Endothelial cell of umbilical vein (primary cell): ENCODE results near the gene RAD50. TPM values are rescaled to one million over a fixed set of nuclear protein-coding genes. Genes with fewer than 3 reads are reported as not detected.

Source experiments
- BruUV-seq: library from RNA; stranded (reverse); fragments of 400-500 nt; replicated peaks from 2 replicates; lab custom pipeline; 2021; lab: Mats Ljungman, UMichigan
- CTCF ChIA-PET: fragments of 300-600, 350-600 bp; sonication (Branson Sonifier 250); formaldehyde crosslinking; loops from one replicate; lab custom pipeline; 2021; ENCODE audit warnings: antibody characterized with exemption, inconsistent platforms; lab: Charles Lee
- POLR2A ChIA-PET: fragments of 300-600, 350-600 bp; sonication (Branson Sonifier 250); formaldehyde crosslinking; loops from one replicate; lab custom pipeline; 2021; ENCODE audit warnings: antibody characterized with exemption, inconsistent platforms; lab: Charles Lee
- DNase-seq: peaks from one replicate; pipeline ENCODE4 v3.0.0-alpha.2; 2011; ENCODE audit warnings: low read depth, low spot score
- FAIRE-seq: peaks from 2 replicates; lab custom pipeline; 2011; peaks lifted over from hg19 to GRCh38; lab: Jason Lieb, UNC
- H2AFZ ChIP-seq: 2 replicates; pipeline ENCODE4 v1.6.0; 2012; ENCODE audit warnings: low read depth, low read length, control low read depth, inconsistent platforms
- H3K27ac ChIP-seq: 2 replicates; pipeline ENCODE4 v1.5.1; 2011; ENCODE audit warnings: low read depth, mild to moderate bottlenecking, control low read depth, low read length, moderate library complexity; ENCODE audit not compliant: insufficient read depth
- H3K27me3 ChIP-seq, 2 experiments: 2 replicates each; pipeline versions ENCODE4 v1.6.0 to v1.6.1; 2011; ENCODE audit warnings: low read length in 2 of 2, mixed read lengths in 1 of 2; ENCODE audit not compliant: control insufficient read depth in 2 of 2, insufficient read depth in 2 of 2
- H3K36me3 ChIP-seq, 2 experiments: 2 replicates in 1 of 2; 3 replicates in 1 of 2; pipeline ENCODE4 v1.5.1; 2011; ENCODE audit warnings: low read length in 2 of 2, mild to moderate bottlenecking in 1 of 2, moderate library complexity in 1 of 2; ENCODE audit not compliant: control insufficient read depth in 2 of 2, insufficient read depth in 2 of 2; ENCODE audit errors: extremely low read depth in 1 of 2
- H3K4me1 ChIP-seq: 3 replicates; pipeline ENCODE4 v1.5.1; 2011; ENCODE audit warnings: mild to moderate bottlenecking, low read length; ENCODE audit not compliant: control insufficient read depth, insufficient read depth; ENCODE audit errors: extremely low read depth
- H3K4me2 ChIP-seq: 2 replicates; pipeline ENCODE4 v1.6.1; 2011; ENCODE audit warnings: low read length, control low read depth, mixed read lengths; ENCODE audit not compliant: insufficient read depth
- H3K4me3 ChIP-seq, 3 experiments: fragments of 200-600 bp in 1 of 3; sonication (generic), shearing (Covaris generic) in 1 of 3; replicated peaks in 1 of 3; 2 replicates each; pipeline ENCODE4 v1.5.1; 2011 to 2016; ENCODE audit warnings: control low read depth in 3 of 3, low read length in 3 of 3, mild to moderate bottlenecking in 2 of 3, inconsistent platforms in 1 of 3, low read depth in 1 of 3, moderate library complexity in 1 of 3; ENCODE audit not compliant: insufficient read depth in 1 of 3
- H3K79me2 ChIP-seq: 2 replicates; pipeline ENCODE4 v1.6.0; 2012; ENCODE audit warnings: low read length, inconsistent platforms; ENCODE audit not compliant: control insufficient read depth, insufficient read depth
- H3K9ac ChIP-seq: replicated peaks from 2 replicates; pipeline ENCODE3; 2011; ENCODE audit warnings: low read length, control low read depth; ENCODE audit not compliant: insufficient read depth; ENCODE audit errors: extremely low read depth
- H3K9me1 ChIP-seq: replicated peaks from 3 replicates; pipeline ENCODE4 v1.6.0; 2011; ENCODE audit warnings: mild to moderate bottlenecking, low read length; ENCODE audit not compliant: control insufficient read depth, insufficient read depth; ENCODE audit errors: extremely low read depth
- H3K9me3 ChIP-seq: replicated peaks from 2 replicates; pipeline ENCODE4 v1.5.1; 2012; ENCODE audit warnings: low read length, inconsistent platforms; ENCODE audit not compliant: control insufficient read depth, insufficient read depth
- H4K20me1 ChIP-seq: replicated peaks from 2 replicates; pipeline ENCODE3; 2011; ENCODE audit warnings: mild to moderate bottlenecking, low read length; ENCODE audit not compliant: control insufficient read depth, insufficient read depth; ENCODE audit errors: extremely low read depth
- EZH2 ChIP-seq: IDR thresholded peaks from 2 replicates; pipeline ENCODE4 v1.6.1; 2012; ENCODE audit warnings: borderline replicate concordance, low read depth, mild to moderate bottlenecking, moderate library complexity, low read length, inconsistent platforms; ENCODE audit not compliant: severe bottlenecking
- FOS ChIP-seq: IDR thresholded peaks from 2 replicates; pipeline ENCODE4 v1.6.1; 2011; ENCODE audit warnings: mild to moderate bottlenecking, low read length, moderate library complexity, borderline replicate concordance; ENCODE audit not compliant: insufficient read depth
- GATA2 ChIP-seq: IDR thresholded peaks from 2 replicates; pipeline ENCODE4 v1.7.0; 2011; ENCODE audit warnings: low read depth, mild to moderate bottlenecking, moderate library complexity, mixed read lengths, low read length; ENCODE audit not compliant: insufficient read length, insufficient read depth
- MAX ChIP-seq: IDR thresholded peaks from 2 replicates; pipeline ENCODE4 v1.6.1; 2011; ENCODE audit not compliant: insufficient read depth, insufficient read length
- MYC ChIP-seq: IDR thresholded peaks from one replicate; pipeline ENCODE4 v1.6.1; 2011; ENCODE audit warnings: mild to moderate bottlenecking, low read depth, low read length
- POLR2A ChIP-seq: IDR thresholded peaks from 2 replicates; pipeline ENCODE4 v1.6.1; 2012; ENCODE audit warnings: low read depth, mild to moderate bottlenecking, control low read depth, low read length
- POLR2AphosphoS5 ChIP-seq: IDR thresholded peaks from 2 replicates; pipeline ENCODE4 v1.6.1; 2012; ENCODE audit warnings: low read depth, mild to moderate bottlenecking, control low read depth, low read length, moderate library complexity; ENCODE audit not compliant: insufficient read depth
- dilution Hi-C: fragments of 300-500 bp; cut with MboI; formaldehyde crosslinking; loops from one replicate; pipeline ENCODE4 v1.15.0; 2019; ENCODE audit warnings: low sequenced_read_pairs; ENCODE audit not compliant: extremely low pct_ligation_motif_present
- intact Hi-C: fragments of 100-400 bp; cut with micrococcal nuclease; formaldehyde crosslinking; loops from one replicate; pipeline ENCODE4 v1.10.0; 2022
- polyA plus RNA-seq, 4 experiments: library from polyadenylated mRNA; depleted of rRNA in 3 of 4; stranded (reverse) in 3 of 4; unstranded in 1 of 4; fragments of >200 nt; gene quantifications; 2 replicates each; pipeline versions ENCODE4 v1.2.1 to v1.2.3, GENCODE V29; 2011 to 2012; ENCODE audit warnings: missing spikeins in 1 of 4
- total RNA-seq: library from RNA; stranded (reverse); gene quantifications from 2 replicates; pipeline ENCODE4 v1.2.3, GENCODE V29; 2021
- TF ChIP-seq, protein P1 (sequence below), 2 donors: IDR thresholded peaks; 1 replicate in 1 of 2; 2 replicates in 1 of 2; pipeline ENCODE4 v1.5.1; 2011; ENCODE audit warnings: low read length in 2 of 2, mild to moderate bottlenecking in 2 of 2, moderate library complexity in 2 of 2, control low read depth in 1 of 2, inconsistent platforms in 1 of 2, low read depth in 1 of 2; ENCODE audit not compliant: insufficient read depth in 1 of 2; ENCODE audit errors: extremely low read depth in 1 of 2

RAD50 gene
- total and polyA plus RNA-seq, 2 donors (not counting 3 experiments of a cell fraction or from before 2014, with no cell fraction given), result 6.1 to 20.4 TPM

- BruUV-seq, result no TSS peak
- Histone ChIP-seq H3K36me3 (no peaks in the 10 kb centered on the region), H3K27me3 (peaks cover 0 to 2% of the 10 kb centered on the region in 2 experiments), H4K20me1 (no peaks in the 10 kb centered on the region), H2AFZ (no peak overlapping the region), H3K9ac (no peak overlapping the region), H3K9me1 (no peaks in the 10 kb centered on the region), H3K9me3 (no peaks in the 10 kb centered on the region), H3K4me1 (no peaks in the 10 kb centered on the region), H3K4me2 (no peak overlapping the region), H3K4me3 (no peak overlapping the region), H3K79me2 (no peaks in the 10 kb centered on the region), H3K27ac (no peak overlapping the region)
- DNase-seq (no peak), FAIRE-seq (no peak)
- dilution Hi-C loops, result no loop called here
- TF ChIP-seq POLR2AphosphoS5 (no peak), EZH2 (no peak), MYC (no peak), POLR2A (no peak), GATA2 (no peak), MAX (no peak), FOS (no peak)
- TF ChIP-seq, protein P1, sequence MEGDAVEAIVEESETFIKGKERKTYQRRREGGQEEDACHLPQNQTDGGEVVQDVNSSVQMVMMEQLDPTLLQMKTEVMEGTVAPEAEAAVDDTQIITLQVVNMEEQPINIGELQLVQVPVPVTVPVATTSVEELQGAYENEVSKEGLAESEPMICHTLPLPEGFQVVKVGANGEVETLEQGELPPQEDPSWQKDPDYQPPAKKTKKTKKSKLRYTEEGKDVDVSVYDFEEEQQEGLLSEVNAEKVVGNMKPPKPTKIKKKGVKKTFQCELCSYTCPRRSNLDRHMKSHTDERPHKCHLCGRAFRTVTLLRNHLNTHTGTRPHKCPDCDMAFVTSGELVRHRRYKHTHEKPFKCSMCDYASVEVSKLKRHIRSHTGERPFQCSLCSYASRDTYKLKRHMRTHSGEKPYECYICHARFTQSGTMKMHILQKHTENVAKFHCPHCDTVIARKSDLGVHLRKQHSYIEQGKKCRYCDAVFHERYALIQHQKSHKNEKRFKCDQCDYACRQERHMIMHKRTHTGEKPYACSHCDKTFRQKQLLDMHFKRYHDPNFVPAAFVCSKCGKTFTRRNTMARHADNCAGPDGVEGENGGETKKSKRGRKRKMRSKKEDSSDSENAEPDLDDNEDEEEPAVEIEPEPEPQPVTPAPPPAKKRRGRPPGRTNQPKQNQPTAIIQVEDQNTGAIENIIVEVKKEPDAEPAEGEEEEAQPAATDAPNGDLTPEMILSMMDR (IDR thresholded peaks at IDR 0.05; ENCODE audit: extremely low read depth in 1 of 2, insufficient read depth in 1 of 2, low read depth in 1 of 2, low read length in 2 of 2), result no peak
- intact Hi-C loops, result no loop called here
- CTCF ChIA-PET, result no interaction called here
- POLR2A ChIA-PET, result no interaction called here
Measured at GRCh38 chr5:132668706-132669454, 112.1 kb downstream of the RAD50 start.
